Measurements from ENCODE around the gene TMEM106B.
"Not testable (repeated sequence)": the region's sequence is repeated elsewhere in the genome, so short reads cannot be mapped to it uniquely, and the experiment has no call there.

The TMEM106B gene

DNA sequence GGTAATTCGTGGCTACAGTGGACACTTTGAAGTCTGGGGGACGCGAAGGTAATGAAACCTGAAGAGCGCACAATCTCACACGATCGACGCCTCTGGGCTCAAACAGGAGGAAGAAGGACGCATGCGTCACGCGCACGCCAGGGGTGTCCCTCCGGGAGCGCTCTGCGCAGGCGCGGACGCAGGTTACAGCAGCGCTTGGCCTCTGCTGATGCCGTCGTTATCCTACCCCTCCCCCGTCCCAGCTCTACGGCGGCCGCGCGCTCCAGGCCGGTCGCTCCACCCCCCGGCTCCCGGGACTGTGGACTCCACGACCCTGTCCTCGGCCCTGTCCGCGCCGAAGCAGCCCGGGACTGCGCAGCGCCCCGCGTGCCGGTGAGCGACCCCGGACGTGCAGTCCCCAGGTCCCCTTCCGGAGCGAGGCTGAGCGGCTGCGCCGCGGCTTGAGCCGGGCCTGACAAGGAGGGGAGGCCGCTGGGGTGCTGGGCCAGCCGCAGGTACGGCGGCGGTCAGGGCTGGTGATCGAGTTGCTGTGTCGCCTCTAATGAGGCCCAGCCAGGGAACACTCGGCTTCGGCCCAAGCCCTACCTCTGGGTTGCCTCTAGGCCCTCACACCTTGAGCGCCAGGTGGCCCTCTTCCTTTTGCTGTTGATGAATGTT, at the start of gene TMEM106B:
TSS of gene TMEM106B (plus strand) at position 241 of the 657 bp plus-strand sequence. CDS start 3,517 bp downstream, outside the sequence.
- DNase-seq: peak; percentile 97

DNA sequence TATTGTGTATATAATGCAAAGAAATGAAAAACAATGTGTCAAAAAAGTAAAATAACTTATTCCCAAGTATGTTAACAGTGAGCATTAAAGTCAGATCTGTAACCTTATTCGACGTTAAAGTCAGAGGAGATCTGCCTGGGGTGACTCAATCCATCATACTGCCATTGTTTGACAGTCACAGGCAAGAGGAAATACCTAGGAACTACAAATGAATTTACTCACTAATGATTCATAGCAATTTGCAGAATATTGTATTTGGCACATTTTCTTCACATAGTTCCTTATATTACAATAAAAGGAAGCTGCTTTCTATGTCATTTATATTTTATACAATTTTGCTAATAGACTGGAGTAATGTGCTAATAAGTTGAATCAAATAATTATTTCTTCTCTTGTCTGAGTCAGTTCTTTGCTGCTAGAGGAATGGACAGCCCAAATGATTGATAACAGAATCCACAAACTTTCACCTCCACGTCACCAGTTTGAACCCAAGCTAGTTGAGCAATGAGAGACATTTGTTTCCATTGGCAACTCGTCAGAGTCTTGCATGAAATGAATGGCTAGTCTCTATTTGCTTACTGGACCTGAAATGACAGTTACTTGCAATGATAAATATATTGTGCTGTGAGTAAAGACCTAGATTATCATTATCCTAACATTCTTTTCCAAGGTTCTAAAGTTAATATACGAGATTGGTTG, 48.5 kb upstream of the TMEM106B start:
- no peak for DNase-seq

DNA sequence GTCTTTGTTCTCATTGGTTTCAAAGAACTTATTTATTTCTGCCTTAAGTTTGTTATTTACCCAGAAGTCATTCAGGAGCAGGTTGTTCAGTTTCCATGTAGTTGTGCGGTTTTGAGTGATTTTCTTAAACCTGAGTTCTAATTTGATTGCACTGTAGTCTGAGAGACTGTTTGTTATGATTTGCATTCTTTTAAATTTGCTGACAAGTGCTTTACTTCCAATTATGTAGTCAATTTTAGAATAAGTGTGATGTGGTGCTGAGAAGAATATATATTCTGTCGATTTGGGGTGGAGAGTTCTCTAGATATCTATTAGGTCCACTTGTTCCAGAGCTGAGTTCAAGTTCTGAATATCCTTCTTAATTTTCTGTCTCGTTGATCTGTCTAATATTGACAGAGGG, 43.0 kb upstream of the TMEM106B start:
- DNase-seq: not testable (repeated sequence)

DNA sequence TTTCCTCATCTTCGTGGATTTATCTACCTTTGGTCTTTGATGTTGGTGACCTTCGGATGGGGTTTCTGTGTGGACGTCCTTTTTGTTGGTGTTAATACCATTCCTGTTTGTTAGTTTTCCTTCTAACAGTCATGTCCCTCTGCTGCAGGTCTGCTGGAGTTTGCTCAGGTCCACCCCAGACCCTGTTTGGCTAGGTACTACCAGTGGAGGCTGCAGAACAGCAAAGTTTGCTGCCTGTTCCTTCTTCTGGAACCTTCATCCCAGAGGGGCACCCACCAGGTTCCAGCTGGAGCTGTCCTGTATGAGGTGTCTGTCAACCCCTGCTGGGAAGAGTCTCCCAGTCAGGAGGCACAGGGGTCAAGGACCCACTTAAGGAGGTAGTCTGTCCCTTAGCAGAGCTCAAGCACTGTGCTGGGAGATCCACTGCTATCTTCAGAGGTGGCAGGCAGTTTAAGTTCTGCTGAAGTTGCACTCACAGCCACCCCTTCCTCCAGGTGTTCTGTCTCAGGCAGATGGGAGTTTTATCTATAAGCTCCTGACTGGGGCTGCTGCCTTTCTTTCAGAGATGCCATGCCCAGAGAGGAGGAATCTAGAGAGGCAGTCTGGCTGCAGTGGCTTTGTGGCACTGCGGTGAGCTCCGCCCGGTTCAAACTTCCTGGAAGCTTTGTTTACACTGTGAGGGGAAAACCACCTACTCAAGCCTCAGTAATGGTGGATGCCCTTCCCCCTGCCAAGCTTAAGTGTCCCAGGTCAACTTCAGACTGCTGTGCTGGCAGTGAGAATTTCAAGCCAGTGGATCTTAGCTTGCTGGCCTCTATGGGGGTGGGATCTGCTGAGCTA, 40.9 kb upstream of the TMEM106B start:
- not testable (repeated sequence) for DNase-seq

DNA sequence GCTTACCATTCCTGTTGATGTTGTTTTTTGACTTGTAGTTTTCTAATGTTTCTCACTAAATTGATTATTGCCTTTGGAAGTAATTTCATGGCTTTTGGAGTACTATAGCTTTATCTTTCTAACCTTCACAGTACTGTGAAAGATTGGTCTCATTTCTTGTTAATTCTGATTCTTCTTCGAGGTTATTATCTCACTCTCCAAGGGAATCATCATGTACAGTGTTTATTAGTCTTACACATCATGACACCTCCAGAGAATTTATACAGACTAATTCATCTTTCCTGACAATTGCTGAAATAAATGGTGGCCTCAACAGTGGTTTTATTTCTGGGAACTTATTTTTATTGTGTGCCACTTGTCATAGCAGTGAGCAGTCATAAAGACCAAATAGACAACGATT, 37.4 kb upstream of the TMEM106B start:
- no peak for DNase-seq

DNA sequence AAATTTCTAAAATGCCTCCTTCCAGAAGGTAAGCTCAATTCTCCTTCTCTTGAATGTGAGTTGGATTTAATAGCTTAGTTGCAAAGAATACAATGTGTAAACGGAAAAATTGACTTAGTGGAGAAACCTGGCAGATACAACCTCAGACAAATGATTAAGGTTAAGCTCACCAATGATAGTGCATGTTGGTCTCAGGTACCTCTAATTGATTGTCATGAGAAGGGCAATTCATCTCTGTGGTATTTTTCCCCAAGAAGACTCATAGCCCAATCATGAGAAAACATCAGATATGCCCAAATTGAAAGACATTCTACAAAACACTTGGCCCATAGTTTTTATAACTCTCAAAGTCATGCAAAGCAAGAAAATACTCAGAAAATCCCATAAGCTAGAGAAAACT, 36.2 kb upstream of the TMEM106B start:
- DNase-seq: no peak

DNA sequence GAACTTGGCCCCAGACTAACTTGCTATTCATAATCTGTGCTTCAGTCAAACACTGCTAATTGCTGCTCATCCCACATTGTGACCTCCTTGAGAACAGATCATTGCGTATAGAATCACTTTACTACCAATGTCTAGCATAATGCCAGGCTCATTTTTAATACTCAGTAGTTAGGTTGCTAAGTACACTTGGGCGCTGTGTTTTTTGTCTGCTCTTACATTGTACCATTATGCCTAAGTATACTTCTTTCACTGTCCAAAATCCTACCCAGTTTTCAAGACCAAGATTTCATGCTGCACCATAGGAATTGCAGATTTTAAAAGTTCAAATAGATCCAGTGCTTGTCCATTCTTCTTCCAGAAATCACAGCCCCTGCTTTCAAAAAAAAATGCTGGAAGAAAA, 32.8 kb upstream of the TMEM106B start:
- no peak for DNase-seq

DNA sequence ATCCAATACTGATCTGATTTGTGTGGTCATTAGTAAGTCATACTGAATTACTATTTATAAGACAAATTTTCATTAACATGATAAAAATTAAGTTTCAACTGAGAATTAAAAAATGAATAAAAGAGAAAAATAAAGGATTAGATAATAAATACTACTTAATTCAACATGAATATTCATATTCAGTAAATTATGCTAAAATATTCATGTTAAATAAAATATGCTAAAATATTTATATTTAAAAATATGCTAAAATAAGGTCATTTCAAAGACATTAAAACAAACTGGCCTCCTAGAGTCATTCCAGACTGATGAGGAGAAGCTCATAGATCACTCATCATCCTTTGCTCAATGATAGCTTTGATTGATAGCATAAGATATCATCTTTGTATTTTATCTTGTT, 16.7 kb upstream of the TMEM106B start:
- no peak for DNase-seq

DNA sequence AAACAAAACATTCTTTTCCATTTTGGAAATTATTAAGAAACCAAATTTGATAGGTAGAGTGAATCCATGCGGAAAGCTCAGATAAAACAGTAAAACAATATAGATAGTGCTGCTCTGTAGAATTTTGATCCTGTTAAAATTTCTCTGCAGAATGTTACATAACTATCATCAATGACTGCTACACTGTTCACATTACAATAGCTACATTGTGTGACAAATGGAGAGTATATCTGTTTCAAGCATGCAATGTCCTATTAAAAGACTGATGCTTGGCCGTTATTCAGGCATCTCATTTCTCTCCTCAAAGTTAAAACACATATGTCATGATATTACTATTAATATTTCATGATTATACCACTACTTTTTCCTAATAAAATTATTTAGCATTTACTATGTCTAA, 14.7 kb upstream of the TMEM106B start:
- no peak for DNase-seq

DNA sequence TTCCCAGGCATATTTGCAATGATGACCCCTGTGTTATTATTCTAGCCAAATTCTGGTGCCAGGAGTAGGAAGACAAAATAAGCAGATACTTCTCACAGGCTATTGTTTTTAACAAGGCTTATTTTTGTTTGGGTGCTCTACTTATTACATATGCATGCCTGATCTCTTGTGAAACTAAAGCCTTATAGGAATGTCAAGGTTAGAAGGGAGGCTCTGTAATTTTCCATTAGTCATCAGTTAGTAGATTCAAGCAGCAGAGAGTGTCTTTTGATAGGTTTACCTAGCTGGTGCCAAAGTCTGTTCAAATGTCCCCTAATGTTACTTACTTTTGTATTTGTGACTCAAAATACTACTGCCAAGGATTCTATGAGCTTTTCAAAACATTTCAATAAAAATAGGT, 11.7 kb upstream of the TMEM106B start:
- DNase-seq: no peak

DNA sequence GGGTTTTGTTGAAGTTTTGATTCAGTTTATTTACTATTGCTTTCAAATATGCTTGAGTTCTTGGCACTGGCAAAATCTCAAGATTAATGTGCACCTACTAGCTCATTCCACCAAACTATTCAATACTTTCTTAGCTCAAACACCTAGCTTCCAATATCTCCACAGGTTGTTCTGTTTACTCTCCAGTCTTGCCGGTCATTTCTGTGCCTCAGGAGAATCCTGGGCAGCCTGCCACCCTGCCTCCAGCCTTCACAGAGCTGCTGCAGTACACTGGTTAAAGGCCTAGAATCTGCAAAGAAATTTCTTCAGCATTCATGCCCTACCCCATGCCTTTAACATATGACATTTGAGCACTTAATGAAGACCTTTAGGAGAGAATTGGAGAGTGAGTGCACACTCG, 4.0 kb upstream of the TMEM106B start:
- peak; percentile 36 for DNase-seq

DNA sequence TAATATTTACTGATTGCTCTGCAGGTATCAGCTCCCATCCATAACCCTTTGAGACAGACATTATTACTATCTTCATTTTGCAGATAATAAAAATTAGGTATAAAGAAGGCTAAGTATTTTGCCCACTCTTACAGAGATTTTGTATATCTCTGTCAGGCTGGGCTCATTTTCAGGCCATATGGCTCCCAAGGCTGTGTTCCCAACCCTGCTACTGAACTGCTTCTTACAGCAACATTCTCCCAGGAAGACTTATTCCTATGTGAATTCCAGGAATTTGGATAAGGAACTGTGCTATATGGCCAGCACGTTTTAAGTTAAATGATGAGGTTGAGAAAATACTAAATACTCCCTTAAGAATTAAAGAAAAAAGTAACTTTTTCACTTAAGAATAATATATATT, 1.9 kb upstream of the TMEM106B start:
- DNase-seq: no peak

DNA sequence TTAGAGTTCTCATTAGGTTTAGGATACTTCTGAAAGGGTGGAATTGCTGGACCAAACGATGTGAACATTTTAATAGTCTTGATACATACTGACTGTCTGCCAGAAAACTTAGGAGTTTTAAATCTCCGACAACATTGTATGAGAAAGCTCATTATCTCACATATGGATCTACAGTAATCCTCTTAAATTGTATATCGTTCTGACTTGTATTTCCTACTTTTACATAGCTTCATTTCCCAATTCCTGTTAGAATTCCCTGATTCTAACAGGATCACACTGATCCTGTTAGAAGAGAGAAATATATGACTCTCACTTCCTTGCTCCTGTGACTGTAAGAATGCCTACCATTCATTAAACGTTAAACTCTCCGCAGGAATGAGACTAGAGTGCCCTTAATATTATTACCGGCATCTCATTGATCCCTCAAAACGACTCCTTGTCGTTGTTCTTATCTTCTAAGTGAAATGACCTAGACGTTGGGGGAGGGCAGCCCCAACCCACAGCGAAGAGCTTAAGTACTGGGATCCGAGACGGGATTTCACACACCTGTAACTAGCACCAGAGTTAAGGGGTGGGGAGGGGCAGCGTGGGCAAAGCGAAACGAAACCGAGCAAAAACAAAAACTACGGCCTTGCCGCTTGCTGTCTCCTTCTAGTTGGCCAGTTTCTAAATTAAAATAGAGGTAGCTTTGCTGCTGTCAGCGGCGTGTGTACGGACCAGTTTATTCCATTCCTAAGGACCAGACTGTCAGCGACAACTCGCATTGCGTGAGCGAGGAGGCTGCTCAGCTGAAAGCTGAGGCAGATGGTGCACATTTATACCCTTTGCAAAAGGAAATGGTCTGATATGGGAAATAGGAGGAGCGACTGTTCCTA, 678 bp upstream of the TMEM106B start:
- DNase-seq: peak; percentile 86

DNA sequence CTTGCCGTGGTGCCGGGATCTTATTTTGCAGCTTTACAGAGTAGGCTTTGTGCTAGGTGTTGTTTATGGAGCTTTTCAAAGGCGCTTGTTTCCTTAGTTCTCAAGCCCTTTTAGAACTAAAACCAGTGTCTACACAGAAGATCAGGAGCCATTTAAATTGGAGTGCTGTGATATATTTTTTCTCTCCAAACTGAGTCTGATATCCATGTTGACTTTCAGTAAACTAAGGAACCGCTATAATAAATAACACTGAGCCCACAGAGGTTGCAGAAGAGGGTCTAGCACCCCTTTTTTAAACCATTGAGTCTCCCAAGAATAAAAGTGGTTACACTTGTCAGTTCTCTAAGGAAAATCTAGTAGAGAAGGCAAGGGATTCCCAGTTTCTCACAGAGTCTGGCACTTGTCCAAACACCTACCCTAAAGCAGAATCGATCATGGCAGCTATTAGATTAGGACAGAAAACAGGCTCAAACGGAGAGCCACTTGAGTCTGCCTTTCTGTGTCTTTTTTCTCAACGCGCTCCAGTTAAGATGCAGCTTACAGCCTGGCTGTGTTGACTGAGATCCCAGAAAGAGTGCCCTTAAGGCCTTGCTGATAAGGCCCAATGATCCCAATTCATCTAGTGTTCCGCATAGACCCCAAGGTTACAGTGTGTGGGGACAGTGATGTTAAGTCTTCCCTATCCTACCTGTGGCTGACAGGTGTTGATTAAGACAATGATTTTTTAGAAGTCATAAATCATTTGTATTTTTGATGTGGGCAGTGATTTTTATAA, 804 bp downstream of the TMEM106B start:
- peak; percentile 61 for DNase-seq

DNA sequence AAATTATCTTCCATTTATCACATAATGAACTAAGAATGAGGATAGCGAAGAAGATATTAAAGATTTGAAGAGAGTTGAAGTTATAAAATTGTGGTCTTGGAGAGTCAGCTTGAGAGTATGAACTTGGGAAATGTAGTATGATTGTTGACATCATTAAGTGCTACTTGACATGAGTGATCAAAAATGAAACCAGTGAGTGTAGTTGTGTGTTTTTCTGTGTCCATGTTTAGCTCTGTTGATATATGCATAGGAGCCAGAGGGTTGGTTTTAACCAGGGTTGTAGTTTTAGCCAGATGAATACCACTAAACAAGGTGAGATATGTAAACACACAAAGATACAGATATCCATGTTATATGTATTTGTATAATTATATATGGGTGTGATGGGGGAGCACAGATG, 6.2 kb downstream of the TMEM106B start:
- DNase-seq: no peak

DNA sequence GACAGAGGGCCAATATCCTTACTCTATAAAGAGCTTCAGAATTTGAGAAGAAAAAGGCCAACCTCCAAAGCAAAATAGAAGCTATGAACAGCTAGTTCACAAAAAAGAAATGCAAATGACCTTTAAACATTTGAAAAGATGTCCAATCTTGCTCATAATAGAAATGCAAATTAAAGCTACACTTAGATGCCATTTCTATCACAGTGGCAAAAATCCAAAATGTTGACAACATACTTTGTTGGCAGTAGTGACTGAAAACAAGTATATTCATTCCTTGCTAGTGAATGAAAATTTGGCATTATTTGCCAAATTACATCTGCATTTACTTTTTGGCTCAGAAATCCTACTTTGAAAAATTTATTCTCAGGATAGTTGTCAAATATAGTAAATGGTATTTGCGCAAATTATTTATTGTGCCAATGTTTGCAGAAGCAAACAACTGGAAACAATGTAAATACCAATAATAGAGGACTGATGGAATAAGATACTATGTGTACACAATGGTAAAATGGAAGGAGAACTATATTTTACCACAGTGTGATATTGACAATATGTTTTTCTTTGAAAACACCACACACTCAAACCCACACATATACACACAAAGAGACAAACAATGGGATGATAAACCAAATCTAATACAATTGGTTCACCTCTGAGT, 9.4 kb downstream of the TMEM106B start:
- no peak for DNase-seq

DNA sequence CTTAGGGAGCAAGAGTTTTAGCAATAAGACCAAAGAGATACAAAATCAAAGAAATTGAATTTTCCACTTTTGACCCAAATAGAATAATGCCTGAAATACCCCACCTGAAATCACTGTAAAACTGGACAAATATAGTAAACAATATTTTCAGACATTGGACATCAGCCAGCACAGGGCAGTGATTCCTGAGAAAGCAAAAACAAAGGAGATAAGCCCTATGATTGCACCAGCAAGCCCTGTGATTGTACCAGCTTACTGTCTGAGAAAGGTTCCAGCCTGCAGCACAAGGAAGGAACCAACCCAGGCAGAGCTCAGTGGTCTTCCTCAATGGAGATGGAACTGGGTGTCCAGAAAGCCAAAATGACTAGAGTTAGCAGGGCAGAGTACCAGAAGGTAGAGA, 10.3 kb downstream of the TMEM106B start:
- no peak for DNase-seq

DNA sequence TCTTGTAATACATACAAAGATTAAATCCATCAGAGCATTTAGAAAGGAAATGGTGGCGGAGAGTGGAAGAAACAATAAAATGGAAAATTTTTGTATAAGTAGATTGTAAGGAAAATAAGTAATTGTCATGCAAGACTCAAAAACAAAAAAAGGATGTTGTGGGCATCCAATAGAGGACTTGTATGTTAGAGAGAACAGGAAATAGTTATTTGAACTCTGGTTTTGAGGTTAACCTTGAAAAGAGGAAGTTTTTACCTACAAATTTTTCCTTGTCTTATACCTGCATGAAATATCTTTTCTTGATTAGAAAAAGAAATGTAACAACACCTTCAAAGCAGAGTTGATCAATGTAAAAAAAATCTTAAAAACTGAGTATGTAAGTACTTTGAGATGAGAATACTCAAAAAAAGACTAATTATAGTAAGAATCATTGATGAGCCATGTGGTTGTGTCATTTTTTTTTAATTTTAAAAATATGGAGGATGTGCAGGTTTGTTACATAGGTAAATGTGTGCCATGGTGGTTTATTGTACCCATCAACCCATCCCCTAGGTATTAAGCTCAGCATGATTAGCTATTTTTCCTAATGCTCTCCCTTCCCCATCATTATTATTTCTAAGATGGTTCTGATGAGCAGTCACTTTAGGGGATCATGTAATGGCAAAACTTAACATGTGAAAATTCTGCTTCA, 11.9 kb downstream of the TMEM106B start:
- DNase-seq: no peak

DNA sequence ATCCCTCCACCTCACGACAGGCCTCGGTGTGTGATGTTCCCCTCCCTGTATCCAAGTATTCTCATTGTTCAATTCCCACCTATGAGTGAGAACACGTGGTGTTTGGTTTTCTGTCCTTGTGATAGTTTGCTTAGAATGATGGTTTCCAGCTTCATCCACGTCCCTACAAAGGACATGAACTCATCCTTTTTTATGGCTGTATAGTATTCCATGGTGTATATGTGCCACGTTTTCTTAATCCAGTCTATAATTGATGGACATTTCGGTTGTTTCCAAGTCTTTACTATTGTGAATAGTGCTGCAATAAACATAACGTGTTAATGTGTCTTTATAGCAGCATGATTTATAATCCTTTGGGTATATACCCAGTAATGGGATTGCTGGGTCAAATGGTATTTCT, 13.9 kb downstream of the TMEM106B start:
- DNase-seq: not testable (repeated sequence)

DNA sequence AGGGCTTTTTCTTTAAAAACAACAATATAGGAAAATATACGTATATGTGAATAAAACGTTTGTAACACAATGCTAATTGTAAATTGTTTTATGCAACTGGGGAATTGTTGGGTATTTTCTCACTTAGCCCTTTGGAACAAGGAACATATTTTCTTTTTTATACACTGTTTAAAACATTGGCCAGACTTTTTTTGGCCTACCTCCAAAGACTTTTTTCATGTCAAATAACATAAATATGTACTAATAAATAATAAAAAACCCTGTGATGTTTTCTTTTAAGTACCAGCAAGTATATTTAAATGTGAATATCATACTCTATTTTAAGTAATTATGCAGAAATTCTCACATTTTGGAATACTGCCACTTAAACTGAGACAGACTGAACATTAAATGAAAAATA, 15.7 kb downstream of the TMEM106B start:
- DNase-seq: no peak

DNA sequence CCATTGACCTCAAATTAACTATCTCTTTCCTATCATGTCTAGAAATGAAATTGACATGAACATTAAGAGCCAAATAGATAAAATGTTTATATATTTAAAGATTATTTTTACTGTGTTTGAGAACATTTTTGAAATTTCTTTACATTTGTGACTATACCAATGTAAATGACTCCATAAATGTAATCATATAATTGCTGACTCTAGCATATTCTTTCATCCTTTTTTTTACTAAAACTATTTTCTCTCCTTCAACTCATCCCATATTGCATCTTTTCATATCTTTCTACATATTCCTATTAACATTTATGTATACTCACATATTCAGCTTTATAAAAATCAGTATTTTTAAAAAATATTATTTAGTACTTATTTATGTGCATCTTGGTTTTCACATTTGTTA, 16.9 kb downstream of the TMEM106B start:
- no peak for DNase-seq
